AG10803 (cell line): ENCODE results near the gene RPS6KL1.

Experiments
- DNase-seq: peaks from one replicate; pipeline ENCODE4 v3.0.0; 2010; ENCODE audit warnings: low read depth
- H3K4me3 ChIP-seq: 2 replicates; pipeline ENCODE4 v1.5.1; 2011; ENCODE audit warnings: mild to moderate bottlenecking, low read length, control low read depth
- TF ChIP-seq, protein P1 (sequence below): conservative IDR thresholded peaks from 2 replicates; pipeline ENCODE4 v1.5.1; 2011; ENCODE audit warnings: mild to moderate bottlenecking, low read length, control low read depth, inconsistent platforms

RPS6KL1 gene

DNA sequence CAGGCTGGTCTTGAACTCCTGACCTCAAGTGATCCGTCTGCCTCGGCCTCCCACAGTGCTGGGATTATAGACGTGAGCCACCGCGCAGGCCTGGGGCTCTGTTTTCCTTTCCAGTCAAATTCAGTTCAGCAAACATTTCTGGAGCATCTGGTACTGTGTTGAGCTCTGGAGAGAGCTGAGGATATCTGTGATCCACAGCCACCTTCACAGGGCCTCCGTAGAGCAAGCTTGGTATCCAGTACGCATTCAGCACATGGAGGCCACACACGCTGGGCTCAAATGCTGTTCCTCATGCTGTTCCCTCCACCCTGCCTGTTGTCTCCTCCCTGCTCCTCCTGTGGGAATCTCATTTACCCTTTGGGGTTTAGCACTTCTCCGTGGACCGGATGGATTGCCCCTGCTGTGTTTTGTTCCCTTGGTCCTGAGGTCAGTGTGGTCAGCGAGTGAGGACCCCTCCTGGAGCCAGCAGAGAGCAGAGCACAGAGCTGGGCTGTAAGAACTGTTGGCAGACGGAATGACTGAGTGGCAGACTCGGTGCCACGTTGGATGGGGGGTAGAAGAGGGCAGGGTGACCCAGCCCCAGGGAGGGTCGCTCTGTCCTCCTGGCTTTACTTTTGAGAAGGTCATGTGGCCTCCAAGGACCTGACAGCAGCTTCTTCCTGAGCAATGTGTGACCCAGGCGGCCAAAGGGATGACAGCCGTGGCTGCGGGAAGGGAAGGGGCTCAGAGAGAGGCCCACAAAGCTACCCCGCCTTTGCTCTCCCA is 891 bp downstream of the RPS6KL1 start:
- no peak overlapping the region for H3K4me3 ChIP-seq
- no peak for DNase-seq
- TF ChIP-seq, protein P1, sequence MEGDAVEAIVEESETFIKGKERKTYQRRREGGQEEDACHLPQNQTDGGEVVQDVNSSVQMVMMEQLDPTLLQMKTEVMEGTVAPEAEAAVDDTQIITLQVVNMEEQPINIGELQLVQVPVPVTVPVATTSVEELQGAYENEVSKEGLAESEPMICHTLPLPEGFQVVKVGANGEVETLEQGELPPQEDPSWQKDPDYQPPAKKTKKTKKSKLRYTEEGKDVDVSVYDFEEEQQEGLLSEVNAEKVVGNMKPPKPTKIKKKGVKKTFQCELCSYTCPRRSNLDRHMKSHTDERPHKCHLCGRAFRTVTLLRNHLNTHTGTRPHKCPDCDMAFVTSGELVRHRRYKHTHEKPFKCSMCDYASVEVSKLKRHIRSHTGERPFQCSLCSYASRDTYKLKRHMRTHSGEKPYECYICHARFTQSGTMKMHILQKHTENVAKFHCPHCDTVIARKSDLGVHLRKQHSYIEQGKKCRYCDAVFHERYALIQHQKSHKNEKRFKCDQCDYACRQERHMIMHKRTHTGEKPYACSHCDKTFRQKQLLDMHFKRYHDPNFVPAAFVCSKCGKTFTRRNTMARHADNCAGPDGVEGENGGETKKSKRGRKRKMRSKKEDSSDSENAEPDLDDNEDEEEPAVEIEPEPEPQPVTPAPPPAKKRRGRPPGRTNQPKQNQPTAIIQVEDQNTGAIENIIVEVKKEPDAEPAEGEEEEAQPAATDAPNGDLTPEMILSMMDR, result no peak

DNA sequence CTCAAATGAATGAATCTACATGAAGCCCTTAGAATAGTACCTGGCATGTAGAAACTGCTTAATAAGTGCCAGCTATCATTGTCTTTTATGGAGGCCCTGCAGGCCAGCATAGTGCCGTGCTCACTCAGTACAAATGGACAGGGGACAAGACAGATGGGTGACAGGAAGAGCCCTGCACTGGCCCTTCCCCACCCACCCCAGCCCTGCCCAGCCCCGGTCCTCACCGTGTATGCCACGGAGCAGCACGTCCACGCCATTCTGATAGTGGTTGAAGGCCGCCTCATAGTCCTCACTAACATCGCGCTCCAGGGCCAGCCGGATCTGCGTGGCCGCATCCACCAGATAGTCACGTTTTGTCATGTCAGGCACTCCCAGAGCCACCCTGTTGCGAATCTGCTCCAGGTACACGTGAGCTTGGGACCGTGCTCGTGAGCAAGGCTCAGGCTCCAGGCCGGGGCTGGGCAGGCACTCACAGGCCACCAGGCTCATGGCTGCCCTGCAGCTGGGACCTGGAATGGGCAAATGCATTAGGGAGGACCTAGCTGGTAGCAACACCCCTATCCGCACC is 1.9 kb downstream of the RPS6KL1 start:
- no peak for DNase-seq
- TF ChIP-seq, protein P1, result no peak
- H3K4me3 ChIP-seq, result no peak overlapping the region

DNA sequence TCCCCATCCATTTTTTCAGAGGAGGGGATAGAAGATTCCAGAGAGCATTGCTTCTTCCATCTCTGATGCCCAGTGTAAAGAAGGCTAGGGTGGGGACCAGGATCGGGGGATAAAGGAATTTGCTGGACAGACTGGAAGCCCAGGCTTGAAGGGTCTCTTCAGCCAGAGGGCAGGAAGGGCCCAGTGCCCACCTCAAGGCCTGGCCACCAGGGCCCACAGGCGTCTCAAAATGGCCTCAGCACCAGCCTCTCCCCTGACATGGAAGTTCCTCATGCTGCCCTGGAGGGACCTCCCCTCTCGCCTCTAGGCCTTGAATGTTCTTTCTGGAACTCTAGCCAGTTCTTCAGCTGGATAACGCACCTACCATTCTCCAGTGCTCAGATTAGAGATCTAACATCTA is 2.8 kb downstream of the RPS6KL1 start:
- no peak overlapping the region for H3K4me3 ChIP-seq
- no peak for DNase-seq
- TF ChIP-seq, protein P1, result no peak

DNA sequence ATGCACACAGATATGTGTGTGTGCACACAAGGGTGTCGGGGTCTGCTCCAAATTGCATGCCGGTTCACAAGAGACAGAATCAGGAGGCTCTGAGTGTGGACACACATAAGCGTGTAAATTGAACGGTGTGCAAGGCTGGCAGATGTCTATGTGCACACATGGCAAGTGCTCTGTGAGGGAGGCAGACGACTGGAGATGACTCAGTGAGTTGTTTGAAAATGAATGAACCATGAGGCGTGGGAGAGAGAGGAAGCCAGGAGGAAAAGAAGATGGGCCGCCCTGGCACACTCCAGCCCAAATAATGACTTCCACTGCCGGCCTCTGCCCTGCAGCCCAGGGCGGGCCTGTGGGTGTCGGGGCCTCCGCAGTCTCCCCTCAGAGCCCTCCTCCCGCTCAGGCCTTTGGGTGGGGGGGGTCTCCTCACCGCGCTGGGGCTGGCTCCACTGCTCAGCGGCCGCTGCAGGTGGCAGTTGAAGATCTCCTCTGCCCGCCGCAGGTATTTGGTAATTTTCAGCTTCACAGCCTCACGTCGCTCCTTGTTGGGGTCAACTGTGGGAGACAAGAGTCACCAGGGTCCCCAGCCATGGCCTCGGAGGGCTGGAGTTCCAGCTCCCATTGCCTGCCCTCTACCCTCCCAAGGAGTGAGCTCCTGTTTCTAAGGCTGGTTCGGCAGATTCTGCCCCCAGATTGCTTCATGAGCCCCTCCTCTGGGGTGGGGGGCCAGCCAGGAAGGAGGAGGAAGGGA is 3.5 kb downstream of the RPS6KL1 start:
- peak; percentile 35 for DNase-seq
- TF ChIP-seq, protein P1, result no peak
- H3K4me3 ChIP-seq, result no peak overlapping the region

DNA sequence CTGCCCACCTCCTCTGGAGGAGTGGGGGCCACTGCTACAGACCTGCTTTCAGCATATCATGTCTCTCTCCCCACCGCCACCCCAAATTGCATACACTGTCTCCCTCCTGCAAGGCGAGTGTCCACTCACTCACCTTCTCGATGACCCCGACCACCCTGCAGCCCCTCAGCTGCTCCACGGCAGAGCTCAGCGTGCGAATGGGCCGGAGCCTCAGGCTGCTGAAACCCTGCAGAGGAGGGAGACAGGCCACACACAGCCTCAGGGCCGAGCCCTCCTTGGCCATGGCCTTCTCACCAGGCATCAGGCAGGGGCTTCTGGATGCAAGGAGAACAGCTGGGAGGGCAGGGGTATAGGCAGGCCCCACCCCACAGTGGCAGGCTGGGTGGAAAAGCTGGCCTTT is 4.7 kb downstream of the RPS6KL1 start:
- no peak for DNase-seq
- TF ChIP-seq, protein P1, result no peak
- no peak overlapping the region for H3K4me3 ChIP-seq

DNA sequence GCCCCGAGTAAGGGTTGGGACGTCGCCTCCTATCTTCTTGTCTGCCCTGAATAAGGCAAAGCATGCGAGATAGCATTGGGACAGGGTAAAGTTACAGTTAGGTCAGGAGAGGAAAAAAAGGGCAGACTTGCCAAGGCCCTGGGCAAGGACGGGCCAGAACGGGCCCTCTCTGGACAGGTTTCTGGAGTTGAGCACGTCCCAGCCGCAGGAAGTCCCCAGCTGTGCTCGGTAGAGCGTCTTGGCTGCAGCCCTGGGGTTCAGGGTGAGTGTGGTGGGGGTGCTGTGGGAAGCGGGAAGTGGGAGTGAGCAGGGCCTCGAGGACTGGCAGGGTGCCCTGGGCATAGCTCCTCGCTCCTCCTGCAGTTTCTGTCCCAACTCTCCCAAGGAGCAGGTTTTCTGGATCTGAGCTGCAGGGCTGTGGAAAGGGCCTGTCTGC is 5.4 kb downstream of the RPS6KL1 start:
- TF ChIP-seq, protein P1, result no peak
- peak; percentile 56 for DNase-seq
- H3K4me3 ChIP-seq, result no peak overlapping the region
